ENCODE results near the gene MYRF. TPM values are rescaled to one million over a fixed set of nuclear protein-coding genes. Genes with fewer than 3 reads are reported as not detected.

MYRF gene
- total RNA-seq, 2 donors from 2014 or later, result 7.0 to 13.1 TPM

DNA sequence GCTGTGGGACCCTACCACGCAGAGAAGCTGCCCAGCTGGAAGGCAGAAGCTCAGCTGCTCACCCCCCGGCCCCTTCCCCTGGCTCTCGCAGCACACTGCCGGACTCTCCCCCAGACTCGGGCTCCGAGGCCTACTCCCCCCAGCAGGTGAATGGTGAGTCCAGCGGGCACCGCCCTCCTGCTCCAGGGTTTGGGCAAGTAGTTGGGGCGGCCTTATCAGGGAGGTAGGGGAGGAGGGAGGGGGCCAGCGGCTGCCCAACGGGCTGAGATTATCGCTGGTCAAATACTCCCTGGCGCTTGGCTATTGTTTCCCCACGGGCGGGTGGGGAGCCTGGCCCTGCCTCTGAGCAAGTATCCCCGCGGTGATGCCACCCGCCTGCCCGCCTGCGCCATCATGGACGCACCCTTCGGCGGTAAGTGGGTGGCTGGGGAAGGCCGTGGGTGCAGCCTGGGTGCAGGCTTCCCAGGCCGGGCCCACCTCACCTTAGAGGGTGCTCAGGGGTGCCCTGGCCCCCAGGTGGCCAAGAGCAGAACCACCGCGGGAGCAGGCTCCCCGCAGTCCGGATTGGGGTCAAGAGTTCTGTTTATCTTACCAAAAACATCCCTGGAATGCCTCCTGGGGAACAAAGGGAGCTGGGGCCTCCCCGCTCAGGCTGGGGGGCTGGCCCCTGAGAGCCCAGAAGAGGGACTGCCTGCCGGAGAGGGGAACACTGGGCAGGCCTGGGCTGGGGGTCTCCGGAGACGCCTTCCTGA lies 16.9 kb downstream of the MYRF start:
- Histone ChIP-seq H3K4me1 (no peaks in the 10 kb centered on the region), H3K9me3 (no peaks in the 10 kb centered on the region), H3K27ac (no peak overlapping the region), H3K36me3 (no peaks in the 10 kb centered on the region), H3K4me3 (no peak overlapping the region), H3K27me3 (no peaks in the 10 kb centered on the region)
- no peak for DNase-seq (ENCODE audit: low spot score)
- TF ChIP-seq, protein P1, sequence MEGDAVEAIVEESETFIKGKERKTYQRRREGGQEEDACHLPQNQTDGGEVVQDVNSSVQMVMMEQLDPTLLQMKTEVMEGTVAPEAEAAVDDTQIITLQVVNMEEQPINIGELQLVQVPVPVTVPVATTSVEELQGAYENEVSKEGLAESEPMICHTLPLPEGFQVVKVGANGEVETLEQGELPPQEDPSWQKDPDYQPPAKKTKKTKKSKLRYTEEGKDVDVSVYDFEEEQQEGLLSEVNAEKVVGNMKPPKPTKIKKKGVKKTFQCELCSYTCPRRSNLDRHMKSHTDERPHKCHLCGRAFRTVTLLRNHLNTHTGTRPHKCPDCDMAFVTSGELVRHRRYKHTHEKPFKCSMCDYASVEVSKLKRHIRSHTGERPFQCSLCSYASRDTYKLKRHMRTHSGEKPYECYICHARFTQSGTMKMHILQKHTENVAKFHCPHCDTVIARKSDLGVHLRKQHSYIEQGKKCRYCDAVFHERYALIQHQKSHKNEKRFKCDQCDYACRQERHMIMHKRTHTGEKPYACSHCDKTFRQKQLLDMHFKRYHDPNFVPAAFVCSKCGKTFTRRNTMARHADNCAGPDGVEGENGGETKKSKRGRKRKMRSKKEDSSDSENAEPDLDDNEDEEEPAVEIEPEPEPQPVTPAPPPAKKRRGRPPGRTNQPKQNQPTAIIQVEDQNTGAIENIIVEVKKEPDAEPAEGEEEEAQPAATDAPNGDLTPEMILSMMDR (IDR thresholded peaks at IDR 0.05), result no peak

DNA sequence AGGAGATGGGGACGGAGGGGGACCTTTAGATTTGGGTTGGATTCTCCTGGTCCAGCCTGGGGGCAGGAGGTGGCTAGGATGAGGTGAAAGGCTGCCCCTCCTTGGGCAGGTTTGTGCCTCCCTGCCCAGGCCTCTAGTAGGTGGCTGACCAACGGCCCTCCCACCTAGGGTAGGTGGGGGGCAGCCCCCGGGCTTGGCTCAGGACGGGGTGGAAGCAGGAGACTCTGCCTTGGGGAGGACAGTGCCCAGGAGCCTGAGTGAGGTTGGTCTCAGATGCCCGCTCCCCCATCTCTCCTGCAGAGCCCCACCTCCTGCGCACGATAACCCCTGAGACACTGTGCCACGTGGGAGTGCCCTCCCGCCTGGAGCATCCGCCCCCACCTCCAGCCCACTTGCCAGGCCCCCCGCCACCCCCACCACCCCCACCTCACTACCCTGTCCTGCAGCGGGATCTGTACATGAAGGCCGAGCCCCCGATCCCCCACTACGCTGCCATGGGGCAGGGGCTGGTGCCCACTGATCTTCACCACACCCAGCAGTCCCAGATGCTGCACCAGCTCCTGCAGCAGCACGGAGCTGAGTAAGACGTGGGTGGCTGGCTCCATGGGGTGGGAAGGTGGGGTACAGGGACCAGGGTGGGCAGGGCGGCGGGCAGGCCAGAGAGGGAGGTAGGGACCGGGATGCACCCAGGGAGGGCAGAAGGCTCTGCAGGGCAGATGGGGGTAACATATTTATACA lies 17.7 kb downstream of the MYRF start:
- no peaks in the 10 kb centered on the region for H3K4me1 ChIP-seq
- H3K4me3 ChIP-seq, result no peak overlapping the region
- no peak for DNase-seq (ENCODE audit: low spot score)
- no peaks in the 10 kb centered on the region for H3K36me3 ChIP-seq
- H3K27ac ChIP-seq, result no peak overlapping the region
- TF ChIP-seq, protein P1 (IDR thresholded peaks at IDR 0.05), result no peak
- no peaks in the 10 kb centered on the region for H3K9me3 ChIP-seq
- no peaks in the 10 kb centered on the region for H3K27me3 ChIP-seq

DNA sequence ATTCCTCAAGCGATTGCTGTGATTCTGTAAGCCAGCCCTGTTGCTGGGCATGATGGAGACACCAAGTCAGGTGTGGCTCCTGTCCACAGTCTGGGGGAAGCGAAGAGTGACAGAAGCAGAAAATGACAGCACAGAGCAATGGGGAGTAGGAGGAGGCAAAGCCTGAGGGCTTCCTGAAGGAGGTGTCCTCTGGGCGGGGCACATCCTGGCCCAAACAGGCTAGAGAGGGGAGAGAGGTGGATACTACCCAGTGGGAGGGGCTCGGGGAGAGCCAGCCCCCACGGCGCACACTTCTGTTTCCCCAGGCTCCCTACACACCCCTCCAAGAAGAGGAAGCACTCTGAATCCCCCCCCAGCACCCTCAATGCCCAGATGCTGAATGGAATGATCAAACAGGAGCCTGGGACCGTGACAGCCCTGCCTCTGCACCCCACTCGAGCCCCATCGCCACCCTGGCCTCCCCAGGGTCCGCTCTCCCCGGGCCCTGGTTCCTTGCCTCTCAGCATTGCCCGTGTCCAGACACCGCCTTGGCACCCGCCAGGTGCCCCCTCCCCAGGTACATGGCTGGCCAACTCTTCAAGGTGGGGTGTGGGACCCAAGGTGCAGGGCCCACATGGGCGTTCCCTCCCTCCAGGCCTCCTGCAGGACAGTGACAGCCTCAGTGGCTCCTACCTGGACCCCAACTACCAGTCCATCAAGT lies 18.9 kb downstream of the MYRF start:
- Histone ChIP-seq H3K36me3 (no peaks in the 10 kb centered on the region), H3K4me1 (no peaks in the 10 kb centered on the region), H3K27me3 (no peaks in the 10 kb centered on the region), H3K27ac (no peak overlapping the region), H3K9me3 (no peaks in the 10 kb centered on the region), H3K4me3 (no peak overlapping the region)
- DNase-seq (ENCODE audit: low spot score), result no peak
- TF ChIP-seq, protein P1 (IDR thresholded peaks at IDR 0.05), result no peak

DNA sequence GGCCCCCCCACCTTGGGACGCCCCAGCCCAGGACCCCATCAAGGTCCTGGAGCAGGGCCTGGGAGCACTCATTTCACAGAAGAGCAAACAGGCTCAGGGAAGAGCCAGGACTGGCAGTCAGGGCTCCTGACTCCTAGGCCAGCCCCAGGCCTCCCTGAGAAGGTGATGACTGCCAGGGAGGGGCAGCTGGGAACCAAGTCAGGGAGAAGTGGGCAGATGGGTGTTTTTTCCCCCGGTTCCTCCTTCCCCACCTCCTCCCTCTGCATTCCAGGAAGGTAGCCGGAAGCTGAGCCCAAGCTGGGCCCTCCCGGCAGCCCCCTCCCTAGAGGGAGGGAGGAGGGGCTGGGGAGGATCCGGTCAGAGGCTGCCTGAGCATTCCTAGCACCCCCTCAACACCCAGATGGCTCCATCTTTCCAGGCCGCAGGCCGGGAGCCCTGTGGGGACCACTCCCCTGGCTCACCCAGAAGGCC lies 19.6 kb downstream of the MYRF start:
- TF ChIP-seq, protein P1 (IDR thresholded peaks at IDR 0.05), result no peak
- Histone ChIP-seq H3K4me3 (no peak overlapping the region), H3K27me3 (no peaks in the 10 kb centered on the region), H3K36me3 (no peaks in the 10 kb centered on the region), H3K9me3 (no peaks in the 10 kb centered on the region), H3K4me1 (peaks cover 0 to 2% of the 10 kb centered on the region in 2 donors), H3K27ac (no peak overlapping the region)
- no peak for DNase-seq (ENCODE audit: low spot score)

DNA sequence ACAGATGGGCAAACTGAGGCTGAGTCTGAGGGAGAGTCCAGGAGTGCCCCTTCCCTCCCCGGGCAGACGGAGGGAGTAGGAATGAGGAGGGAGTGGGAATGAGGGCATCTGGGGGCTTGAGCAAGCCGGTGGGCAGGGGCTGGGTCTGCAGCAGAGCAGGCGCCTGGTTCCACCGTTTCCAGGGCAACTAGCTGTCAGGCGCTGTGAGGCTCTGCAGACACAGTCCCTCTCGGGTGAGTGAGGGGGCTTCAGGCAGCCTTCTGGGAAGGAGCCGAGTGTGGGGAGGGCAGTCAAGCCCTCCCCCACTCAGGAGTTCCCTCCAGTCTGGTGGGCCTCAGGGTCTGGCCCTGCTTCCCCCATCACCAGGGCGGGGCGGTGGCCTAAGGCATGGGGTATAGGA lies 20.9 kb downstream of the MYRF start:
- Histone ChIP-seq H3K27me3 (no peaks in the 10 kb centered on the region), H3K4me1 (peaks cover 0 to 10% of the 10 kb centered on the region in 2 donors), H3K9me3 (no peaks in the 10 kb centered on the region), H3K4me3 (no peak overlapping the region), H3K27ac (no peak overlapping the region), H3K36me3 (no peaks in the 10 kb centered on the region)
- no peak for DNase-seq (ENCODE audit: low spot score)
- TF ChIP-seq, protein P1 (IDR thresholded peaks at IDR 0.05), result no peak
